Measurements from ENCODE around the gene ICAM1. TPM values are rescaled to one million over a fixed set of nuclear protein-coding genes. Genes with fewer than 3 reads are reported as not detected.
"Not testable (repeated sequence)": the region's sequence is repeated elsewhere in the genome, so short reads cannot be mapped to it uniquely, and the experiment has no call there.

ICAM1 gene, protein sequence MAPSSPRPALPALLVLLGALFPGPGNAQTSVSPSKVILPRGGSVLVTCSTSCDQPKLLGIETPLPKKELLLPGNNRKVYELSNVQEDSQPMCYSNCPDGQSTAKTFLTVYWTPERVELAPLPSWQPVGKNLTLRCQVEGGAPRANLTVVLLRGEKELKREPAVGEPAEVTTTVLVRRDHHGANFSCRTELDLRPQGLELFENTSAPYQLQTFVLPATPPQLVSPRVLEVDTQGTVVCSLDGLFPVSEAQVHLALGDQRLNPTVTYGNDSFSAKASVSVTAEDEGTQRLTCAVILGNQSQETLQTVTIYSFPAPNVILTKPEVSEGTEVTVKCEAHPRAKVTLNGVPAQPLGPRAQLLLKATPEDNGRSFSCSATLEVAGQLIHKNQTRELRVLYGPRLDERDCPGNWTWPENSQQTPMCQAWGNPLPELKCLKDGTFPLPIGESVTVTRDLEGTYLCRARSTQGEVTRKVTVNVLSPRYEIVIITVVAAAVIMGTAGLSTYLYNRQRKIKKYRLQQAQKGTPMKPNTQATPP
- total RNA-seq: 8.3 and 8.5 TPM in 2 replicates

- DNase-seq (ENCODE audit: low read depth in 2 of 2): peak; percentile 95 to 97
These were observed at the start of gene ICAM1 for GRCh38 chr19:10270616-10271394. ICAM1 (plus strand) TSS chr19:10271120; CDS start chr19:10271160, 40 bp downstream.

DNA sequence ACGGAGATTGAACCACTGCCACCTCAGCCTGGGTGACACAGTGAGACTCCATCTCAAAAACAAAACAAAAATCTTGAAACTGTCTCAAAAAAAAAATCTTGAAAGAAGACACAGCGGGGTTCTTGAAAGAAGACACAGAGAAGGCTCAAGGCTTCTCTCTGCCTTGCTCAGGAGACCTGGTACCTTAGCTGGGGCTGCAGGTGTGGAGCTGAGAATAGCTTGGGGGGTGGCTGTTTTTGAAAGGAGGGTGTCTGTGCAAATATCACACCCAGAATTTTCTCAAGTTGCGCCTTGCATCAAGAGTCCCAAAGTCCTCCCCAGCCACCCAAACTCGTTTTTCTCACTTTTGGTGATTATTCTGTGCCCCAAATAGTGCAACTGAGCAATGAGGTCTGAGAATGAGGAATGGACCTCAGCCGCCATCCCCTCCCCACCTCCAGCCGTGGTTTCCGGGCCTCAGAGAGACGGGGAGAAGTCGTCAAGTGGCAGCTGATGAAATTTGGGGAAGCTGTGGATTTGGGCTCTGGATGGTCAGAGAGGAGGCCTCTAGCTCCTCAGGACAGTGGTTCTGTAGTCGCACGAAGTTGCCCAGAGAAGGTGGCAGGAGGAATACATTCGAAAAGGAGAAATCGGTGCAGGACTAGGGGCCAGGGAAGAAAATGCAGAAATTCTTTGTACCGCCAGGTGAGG, 48.6 kb upstream of the ICAM1 start:
- DNase-seq (ENCODE audit: low read depth in 2 of 2): no peak

GRCh38 chr19:10223488-10224213, 47.3 kb upstream of the ICAM1 start:
- no peak for DNase-seq (ENCODE audit: low read depth in 2 of 2)

GRCh38 chr19:10224337-10224736, 46.6 kb upstream of the ICAM1 start:
- DNase-seq (ENCODE audit: low read depth in 2 of 2): no peak

- DNase-seq (ENCODE audit: low read depth in 2 of 2): no peak
These were observed 44.9 kb upstream of the ICAM1 start for GRCh38 chr19:10226021-10226375.

- no peak for DNase-seq (ENCODE audit: low read depth in 2 of 2)
These were observed 44.4 kb upstream of the ICAM1 start for GRCh38 chr19:10226376-10227025.

DNA sequence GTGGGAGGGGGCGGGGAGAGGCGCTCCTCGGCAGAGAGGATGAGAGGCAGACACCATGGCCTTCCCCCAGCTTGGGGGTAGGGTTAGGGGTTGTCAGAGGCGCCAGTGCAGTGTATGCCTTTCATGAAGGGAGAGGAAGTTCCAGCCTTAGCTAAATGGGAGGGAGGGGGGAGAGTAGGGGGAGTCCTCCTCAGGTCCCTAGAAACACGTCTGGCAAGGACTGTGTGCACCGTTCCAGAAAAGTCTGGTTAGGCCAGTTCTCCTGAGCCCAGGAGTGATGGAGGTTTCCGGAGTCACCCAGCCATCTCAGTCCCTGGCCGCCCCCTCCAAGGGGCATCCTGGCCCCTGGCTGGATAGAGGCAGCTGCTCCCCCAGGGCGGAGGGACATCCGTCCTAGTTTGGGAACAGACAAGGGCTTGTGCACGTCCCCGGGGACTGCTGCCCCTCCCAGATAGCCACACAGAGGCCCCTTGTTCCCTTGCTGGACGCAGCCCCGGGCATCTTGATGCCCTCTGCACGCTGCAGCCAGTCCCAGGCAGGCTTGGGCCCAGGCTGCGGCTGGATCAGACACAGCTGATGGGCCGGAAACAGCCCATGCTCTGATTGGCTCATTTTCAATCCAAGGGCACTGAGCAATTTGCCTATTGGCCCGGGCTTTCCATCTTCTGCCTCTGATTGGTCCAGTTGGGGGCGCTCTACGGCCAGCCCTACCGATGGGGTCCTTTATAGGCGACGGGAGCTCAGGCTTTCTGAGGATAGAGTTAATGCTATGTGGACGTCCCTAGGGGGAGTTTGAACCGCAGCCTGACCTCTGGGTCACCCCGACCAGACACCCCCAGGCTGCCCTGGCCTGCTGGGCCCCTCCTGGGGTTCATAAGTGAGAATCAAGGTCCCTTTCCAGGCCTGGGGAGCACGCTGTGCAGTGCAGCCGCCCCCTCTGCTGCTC, 43.6 kb upstream of the ICAM1 start:
- no peak for DNase-seq (ENCODE audit: low read depth in 2 of 2)

- no peak for DNase-seq (ENCODE audit: low read depth in 2 of 2)
These were observed 42.5 kb upstream of the ICAM1 start for GRCh38 chr19:10228393-10228792.

- peak; percentile 46 to 55 for DNase-seq (ENCODE audit: low read depth in 2 of 2)
These were observed 42.0 kb upstream of the ICAM1 start for GRCh38 chr19:10228920-10229319.

DNA sequence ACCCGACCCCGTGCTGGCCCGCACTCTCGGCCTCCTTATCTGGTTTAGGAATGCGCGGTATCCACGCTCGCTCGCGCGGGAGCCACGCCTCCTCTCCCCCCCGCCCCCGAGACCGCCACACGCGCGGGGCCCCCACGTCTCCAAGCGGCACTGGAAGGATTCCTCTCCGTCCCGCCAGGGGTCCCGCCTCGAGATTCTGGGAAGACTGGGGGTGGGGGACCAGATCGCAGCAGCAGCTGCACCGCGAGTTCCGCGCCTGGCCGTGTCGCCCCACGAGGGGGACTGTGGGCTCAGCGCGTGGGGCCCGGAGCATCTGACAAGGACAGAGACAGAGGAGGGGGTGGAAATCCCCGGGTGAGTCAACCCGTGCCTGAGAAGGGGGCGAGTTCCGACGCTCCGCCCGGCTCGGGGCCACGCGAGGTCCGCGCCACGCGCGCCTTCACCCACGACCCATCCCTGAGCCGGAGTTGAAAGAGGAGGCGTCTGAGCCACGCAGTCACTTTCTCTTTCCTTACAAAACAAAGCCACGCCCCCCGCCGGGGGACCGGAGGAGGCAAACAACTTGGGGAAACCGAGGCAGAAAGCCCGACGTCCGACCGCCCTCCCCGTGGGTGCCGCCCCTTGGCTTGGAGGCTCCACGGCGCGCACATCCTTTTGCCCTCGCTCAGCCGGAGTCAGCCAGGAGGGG, 40.6 kb upstream of the ICAM1 start:
- DNase-seq (ENCODE audit: low read depth in 2 of 2): peak; percentile 7 to 13

GRCh38 chr19:10230861-10231611, 39.9 kb upstream of the ICAM1 start, which contains the start of gene S1PR2:
S1PR2 (minus strand) TSS chr19:10231331; CDS start chr19:10224905, 6,426 bp downstream.
- peak; percentile 44 to 63 for DNase-seq (ENCODE audit: low read depth in 2 of 2)

- DNase-seq (ENCODE audit: low read depth in 2 of 2): no peak
These were observed 39.2 kb upstream of the ICAM1 start for GRCh38 chr19:10231612-10232228.

DNA sequence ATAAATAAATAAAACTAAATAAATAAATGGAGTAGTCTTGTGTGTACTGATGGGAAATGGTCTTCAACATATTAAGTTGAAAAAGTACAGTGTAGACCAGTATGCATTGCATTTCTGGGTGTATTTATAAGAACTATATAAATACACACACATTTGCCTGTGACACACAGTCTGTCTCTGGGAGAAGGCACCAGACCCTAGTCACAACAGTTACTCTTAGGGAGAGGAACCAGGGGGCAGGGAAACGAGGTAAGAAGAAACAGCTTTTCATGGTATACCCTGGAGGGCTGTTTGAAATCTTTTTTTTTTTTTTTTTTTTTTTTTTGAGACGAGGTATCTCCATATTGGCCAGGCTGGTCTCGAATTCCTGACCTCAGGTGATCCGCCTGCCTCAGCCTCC, 37.0 kb upstream of the ICAM1 start:
- no peak for DNase-seq (ENCODE audit: low read depth in 2 of 2)

- no peak for DNase-seq (ENCODE audit: low read depth in 2 of 2)
These were observed 35.9 kb upstream of the ICAM1 start for GRCh38 chr19:10235003-10235402.

DNA sequence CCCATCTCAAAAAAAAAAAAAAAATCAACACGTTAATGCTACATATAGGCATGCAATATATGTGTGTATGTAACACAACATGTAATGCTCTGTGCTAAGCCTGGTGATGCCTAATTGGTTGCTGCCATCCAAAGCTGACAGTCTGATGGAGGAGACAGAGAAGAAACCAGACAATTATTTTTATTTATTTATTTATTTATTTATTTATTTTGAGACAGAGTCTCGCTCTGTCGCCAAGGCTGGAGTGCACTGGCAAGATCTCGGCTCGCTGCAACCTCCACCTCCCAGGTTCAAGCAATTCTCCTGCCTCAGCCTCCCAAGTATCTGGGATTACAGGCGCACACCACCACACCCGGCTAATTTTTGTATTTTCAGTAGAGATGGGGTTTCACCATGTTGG, 35.5 kb upstream of the ICAM1 start:
- DNase-seq (ENCODE audit: low read depth in 2 of 2): not testable (repeated sequence)

GRCh38 chr19:10237702-10238101, 33.2 kb upstream of the ICAM1 start:
- DNase-seq (ENCODE audit: low read depth in 2 of 2): no peak

GRCh38 chr19:10238172-10238783, 32.6 kb upstream of the ICAM1 start:
- no peak for DNase-seq (ENCODE audit: low read depth in 2 of 2)
